GM18907 (cell line): ENCODE results near the gene NKAP.
"Not testable (repeated sequence)": the region's sequence is repeated elsewhere in the genome, so short reads cannot be mapped to it uniquely, and the experiment has no call there.

Experiments used
- ATAC-seq: cut with Tn5 transposase; IDR thresholded peaks from one replicate; pipeline ENCODE4 v1.9.1; 2021; ENCODE audit warnings: mild to moderate bottlenecking, moderate library complexity; ENCODE audit not compliant: unreplicated experiment

NKAP gene

DNA sequence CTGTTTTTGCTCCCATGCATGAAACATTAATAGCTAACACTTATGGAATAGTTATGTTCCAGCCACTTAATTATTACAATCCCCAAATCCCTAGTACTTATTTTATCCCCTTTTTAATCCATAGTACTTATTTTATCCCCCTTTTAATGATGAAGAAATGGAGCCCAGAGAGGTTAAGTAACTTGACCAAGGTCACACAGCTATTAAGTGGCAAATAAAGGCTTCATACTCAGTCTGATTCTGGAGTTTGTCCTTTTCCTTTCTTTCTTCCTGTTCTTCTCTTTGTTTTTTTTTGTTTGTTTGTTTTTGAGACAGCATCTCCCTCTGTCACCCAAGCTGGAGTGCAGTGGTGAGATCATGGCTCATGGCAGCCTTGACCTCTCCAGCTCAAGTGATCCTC lies 2.2 kb downstream of the NKAP start:
- ATAC-seq: no peak

DNA sequence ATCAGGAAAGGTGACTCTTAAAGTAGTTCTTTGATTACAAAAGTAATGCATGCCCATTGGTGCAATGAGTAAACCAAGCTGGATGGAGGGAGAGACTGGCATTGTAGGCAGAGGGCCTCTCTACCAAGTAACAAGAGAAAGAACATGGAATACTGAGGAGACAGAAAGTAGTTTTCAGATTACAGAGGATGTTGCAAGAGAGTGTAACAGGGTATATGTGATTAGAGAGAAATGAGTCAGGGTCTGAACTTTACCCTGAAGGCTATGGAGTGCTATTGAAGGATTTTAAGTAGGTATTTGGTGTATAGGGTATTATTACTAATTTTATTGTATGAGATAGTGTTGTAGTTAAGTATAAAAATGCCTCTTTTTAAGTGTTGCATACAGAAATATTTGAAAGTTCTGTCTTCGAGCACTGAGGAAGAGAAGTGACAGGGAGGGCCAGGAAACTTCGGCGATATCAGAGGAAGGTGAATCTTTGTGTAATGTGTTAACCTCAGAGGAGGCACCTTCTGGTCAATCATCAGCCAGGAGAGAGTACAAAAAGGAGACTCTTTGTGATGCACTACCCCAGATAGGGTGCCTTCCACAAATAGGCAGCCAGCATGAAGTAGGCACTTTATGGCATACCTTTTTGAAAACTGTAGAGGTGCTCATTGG lies 8.2 kb downstream of the NKAP start:
- ATAC-seq: no peak

DNA sequence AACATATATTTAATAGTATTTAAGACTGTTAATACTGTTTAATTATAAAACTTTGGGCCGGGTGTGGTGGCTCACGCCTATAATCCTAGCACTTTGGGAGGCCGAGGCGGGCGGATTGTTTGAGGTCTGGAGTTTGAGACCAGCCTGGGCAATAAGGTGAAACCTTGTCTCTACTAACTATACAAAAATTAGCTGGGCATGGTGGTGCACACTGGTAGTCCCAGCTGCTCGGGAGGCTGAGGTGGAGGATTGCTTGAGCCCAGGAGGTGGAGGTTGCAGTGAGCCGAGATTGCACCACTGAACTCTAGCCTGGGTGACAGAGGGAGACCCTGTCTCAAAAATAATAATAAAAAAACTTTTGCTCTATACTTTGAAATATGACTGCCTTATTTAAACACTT lies 21.2 kb downstream of the NKAP start:
- ATAC-seq: not testable (repeated sequence)

DNA sequence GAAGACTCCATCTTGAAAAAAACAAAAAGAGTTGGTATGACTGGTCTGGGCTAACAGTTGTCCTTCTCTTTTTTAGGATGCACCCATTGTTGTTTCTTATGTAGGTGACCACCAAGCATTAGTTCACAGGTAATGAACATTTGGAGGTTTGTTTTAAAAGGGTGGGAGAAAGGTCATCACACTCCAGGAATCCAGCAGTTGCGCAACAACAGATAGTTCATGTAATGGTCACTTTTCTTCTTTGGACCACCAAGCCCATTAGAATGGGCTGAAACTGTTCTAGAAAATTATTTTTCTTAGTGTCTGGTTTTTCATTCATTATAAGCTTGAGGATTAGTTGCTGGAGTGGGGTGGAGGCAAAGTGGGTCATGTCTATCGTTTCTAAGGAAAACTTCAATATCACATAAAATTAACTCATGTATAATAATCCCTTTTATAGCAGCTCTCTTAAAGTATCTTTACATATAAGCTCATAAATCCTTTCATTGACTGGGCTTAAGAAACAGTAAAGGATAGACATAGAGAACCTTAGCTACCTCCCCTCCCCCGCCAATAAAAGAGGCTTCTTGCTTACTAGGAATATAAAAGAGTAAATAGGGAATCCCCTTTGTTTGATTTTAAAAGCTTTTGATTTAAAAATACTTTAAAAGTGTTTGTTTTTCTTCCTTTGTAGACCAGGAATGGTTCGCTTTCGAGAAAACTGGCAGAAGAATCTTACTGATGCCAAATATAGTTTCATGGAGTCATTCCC lies 23.5 kb downstream of the NKAP start:
- no peak for ATAC-seq

DNA sequence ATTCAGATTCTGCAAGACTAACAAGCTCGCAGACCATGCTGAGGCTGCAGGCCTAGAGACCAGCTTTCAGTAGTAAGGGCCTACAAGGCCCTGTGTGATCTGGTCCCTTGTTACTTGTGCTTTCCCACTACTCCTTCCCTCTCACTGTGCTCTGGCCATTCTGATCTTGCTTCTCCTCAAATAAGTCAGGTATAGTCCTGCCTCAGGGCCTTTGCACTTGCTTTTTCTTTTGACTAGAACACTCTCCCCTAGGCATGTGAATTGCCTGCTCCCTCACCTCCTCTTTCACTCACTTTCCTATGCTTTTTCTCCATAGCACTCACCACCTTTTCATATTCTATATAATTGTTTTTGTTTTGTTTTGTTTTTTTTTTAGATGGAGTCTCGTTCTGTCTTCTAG lies 25.7 kb downstream of the NKAP start:
- no peak for ATAC-seq

DNA sequence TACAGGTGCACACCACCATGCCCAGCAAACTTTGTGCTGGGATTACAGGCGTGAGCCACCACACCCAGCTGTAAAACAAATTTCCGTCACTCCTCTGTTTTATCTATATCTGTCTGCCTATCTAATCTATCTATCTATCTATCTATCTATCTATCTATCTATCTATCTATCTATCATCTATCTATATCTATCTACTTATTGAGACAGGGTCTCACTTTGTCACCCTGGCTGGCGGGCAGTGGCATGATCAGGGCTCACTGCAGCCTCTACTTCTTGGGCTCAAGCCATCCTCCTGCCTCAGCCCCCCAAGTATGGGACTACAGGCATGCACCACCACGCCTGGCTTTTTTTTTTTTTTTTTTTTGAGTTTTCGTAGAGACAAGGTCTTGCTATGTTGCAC lies 27.2 kb downstream of the NKAP start:
- ATAC-seq: no peak

DNA sequence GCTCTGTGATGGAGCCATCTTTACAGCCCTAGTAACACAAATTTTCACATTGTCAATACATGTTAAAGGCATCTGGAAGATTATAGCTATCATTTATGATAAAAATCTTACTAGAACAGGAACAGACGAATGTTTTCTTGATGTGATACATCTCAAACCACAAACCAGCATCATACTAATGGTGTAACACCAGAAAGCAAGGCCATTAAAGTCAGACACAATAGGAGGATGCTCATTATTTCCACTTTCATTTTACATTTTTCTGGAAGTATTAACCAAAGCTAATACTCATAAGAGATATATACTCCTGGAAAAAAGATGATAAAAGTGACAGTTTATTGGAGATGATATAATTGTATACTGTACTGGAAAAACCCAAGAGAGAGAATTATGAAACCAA lies 42.6 kb downstream of the NKAP start:
- ATAC-seq: no peak

DNA sequence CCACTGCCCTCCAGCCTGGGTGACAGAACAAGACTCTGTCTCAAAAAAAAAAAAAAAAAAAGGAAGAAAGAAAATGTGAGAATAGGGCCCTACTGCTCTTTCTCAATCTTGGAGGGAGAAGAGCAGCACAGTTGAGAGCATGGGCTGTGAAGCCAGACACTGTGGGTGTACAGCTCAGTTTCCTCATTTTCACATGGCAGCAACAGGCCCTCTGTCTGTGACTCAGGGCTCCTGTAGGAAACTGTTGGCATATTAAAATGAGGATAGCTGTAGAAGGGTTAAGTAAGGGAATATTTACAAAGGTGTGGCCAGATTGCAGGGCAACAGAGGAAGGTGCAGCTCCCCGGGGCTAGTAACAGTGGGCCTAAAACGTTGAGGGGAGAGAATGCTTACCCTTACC lies 44.4 kb downstream of the NKAP start:
- ATAC-seq: no peak

DNA sequence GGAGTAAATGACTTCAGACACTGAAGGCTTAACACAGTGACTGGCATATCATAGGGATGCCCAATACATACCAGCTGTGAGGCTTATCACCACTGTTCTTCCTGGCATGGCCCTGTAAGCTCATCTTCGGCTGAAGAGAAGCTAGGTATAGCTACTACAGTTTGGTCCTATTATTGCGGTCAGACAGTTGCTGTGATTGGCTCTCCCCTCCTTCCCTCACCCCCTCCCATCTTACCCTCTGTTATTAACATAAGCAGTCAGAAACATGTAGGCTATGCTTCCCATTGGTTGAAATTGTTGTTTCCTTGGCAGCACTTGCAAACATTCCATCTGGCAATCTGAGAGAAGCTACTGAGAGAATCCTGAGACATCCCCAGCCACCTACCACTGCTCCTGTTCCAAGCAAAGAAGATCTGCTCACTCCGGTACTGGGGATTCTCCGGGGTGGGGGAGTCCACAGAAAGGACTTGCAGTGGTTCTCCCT lies 47.7 kb downstream of the NKAP start, which contains the start of gene AKAP14:
Gene AKAP14, plus strand, starts transcription at position 51 of the 484 bp plus-strand sequence. CDS start 7,331 bp downstream, outside the sequence.
- ATAC-seq: no peak

DNA sequence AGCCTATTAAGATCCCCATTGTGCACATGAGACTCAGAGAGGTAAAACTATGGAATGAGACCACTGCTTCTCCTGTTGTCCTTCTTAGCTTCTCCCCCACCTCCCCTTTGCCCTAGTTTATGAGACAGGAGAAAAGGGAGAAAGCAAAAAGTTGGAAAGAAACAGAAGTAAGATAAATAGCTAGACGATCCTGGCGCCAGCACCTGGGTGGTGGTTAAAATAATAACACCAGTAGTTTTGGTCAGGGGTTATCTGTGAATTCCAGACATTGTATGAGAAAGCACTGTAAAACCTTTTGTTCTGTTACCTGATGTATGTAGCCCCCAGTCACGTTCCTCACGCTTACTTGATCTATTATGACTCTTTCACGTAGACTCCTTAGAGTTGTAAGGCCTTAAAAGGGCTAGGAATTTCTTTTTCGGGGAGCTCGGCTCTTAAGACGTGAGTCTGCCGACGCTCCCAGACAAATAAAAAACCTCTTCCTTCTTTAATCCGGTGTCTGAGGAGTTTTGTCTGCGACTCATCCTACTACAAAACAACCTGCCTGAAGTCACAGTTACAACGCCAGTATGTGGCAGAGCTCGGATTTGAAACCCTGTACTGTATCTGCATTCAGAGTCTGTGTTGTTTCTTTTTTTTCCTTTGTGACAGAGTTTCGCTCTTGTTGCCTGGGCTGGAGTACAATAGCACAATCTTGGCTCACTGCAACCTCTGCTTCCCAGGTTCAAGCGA lies 51.4 kb downstream of the NKAP start:
- not testable (repeated sequence) for ATAC-seq

DNA sequence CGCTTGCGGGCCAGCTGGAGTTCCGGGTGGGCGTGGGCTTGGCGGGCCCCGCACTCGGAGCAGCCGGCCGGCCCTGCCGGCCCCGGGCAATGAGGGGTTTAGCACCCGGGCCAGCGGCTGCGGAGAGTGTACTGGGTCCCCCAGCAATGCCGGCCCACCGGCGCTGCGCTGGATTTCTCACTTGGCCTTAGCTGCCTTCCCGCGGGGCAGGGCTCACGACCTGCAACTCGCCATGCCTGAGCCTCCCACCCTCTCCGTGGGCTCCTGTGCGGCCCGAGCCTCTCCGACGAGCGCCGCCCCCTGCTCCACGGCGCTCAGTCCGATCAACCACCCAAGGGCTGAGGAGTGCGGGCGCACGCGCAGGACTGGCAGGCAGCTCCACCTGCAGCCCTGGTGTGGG lies 52.9 kb downstream of the NKAP start:
- ATAC-seq: not testable (repeated sequence)

DNA sequence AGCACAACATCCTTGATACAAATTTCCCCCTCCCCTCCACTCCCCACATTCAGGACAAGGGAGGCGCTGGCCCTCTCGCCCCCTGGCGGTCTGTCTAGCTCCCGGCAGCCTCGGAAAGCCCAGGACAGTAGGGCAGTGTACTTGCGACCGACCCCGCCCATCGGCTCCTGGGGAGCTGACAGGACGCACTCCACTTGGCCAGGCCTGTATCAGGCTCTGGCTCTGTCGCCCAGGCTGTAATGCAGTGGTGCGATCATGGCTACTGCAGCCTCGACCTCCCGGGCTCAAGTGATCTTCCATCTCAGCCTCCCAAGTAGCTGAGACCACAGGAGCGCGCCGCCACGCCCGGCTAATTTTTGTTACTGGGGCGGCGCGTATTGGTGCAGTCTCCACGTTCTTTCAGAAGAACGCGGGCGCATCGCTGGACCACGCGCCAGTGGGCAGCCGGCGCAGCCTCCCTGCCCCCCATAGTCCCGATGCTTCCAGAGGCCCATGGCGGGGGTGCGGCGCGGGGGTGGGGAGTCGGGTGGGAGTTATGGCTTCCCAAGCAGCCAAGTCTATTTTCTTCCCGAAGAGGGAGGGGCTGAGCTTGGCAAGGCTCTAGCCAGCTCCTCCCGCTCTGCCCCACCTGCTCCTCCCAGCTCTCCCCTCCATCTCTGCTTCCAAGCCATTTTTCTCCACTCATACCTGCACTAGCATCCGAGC lies 55.7 kb downstream of the NKAP start:
- ATAC-seq: peak; percentile 85

DNA sequence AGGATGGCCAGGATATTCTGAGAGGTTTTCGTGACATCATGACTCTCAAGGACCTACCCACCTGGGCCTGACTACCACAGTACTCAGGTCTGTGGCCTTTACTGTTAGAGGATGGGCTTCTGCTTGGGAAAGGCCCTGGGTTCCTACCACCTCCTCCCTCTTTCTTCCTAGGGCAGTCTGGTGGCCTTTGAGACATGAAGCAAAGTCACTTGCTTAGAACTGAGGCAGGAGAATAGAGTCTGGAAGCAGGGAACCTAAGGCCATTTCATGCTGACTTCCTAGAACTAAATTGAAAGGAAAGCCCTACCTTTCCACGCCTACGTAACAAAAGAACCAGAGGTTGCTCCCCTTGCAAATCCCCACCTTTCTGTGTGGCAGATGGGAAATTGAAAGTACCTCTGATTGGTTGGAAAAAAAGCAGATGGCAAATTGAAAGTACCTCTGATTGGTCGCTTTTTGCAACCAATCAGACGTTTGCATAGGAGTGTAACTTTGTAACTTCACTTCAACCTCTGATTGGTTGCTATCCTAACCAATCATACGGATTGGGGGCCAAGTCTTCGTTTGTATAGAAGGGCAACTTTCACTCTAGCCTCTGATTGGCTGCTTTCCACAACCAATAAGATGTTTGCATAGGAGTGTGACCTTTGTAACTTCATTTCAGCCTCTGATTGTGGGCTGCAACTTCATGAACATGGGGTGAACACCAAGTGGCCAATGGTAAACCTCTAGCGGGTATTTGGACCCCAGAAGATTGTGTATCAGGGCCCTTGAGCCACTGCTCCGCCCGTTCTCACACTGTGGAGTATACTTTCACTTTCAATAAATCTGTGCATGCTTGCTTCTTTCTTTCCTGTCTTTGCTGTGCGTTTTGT lies 57.8 kb downstream of the NKAP start:
- ATAC-seq: no peak

DNA sequence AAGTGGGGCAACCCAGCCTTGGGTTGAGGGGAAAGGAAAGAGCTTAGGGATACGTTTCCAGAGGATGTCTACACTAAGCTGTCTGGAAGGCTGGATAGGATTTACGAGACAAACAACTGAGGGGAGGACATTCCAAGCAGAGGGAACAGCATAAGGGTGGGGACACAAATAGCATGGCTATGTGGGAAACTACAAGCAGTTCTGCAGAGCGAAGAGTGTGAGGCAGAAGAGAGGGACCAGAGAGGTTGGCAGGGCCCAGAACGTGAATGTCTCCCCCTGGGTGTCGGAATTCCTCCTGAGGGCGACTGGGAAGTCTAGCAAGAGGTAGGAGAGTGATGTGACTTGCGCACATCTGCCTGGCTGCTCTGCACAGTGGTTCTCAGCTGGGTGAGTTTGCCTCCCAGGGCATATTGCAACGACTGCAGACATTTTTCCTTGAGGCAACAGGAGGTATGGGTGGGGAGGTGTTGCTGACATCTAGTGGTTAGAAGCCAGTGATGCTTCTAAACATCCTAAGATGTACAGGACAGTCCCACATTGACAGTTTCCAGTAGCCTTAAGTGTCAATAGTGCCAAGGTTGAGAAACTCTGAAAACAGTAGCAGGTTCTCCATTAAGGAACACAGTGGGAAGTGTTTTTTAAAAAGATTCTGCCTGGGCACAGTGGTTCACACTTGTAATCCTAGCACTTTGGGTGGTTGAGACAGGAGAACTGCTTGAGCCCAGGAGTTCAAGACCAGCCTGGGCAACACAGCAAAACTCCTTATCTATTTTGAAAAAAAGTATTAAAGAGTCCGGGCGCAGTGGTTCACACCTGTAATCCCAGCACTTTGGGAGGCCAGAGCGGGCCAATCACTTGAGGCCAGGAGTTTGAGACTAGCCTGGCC lies 62.8 kb downstream of the NKAP start:
- ATAC-seq: peak; percentile 94

DNA sequence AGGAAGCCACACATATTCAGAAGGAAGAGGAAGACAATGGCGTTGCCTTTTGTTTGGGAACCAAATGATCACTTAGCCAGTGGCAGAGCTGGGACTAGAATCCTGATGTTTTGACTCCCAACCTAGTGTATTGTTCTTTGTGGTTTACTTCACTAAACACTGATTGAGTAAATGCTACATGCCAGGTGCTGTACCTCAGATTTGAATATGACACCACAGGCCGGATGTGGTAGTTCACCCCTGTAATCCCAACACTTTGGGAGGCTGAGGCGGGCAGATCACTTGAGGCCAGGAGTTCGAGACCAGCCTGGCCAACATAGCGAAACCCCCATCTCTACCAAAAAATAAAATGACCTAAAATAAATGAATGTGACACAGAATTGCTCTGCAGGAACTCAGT lies 63.5 kb downstream of the NKAP start:
- peak; percentile 23 for ATAC-seq

DNA sequence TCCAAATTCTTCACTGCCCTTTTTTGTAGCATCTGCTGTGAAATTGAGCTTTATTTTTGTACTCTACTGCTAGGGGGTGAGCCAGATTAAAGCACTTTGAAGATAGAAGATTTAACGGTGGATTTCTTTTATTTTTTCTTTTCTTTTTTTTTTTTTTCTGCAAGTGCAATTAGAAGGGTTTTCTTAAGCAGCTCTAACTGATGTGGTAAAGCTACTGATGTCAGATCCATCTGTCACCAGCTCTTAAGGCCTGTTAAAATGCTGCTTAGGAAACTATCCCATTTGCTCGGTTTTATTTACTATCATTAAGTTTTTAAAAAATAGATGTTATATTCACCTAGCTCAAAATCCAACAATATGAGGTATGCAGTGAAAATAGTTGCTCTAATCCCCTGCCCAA lies 64.8 kb downstream of the NKAP start:
- ATAC-seq: no peak

DNA sequence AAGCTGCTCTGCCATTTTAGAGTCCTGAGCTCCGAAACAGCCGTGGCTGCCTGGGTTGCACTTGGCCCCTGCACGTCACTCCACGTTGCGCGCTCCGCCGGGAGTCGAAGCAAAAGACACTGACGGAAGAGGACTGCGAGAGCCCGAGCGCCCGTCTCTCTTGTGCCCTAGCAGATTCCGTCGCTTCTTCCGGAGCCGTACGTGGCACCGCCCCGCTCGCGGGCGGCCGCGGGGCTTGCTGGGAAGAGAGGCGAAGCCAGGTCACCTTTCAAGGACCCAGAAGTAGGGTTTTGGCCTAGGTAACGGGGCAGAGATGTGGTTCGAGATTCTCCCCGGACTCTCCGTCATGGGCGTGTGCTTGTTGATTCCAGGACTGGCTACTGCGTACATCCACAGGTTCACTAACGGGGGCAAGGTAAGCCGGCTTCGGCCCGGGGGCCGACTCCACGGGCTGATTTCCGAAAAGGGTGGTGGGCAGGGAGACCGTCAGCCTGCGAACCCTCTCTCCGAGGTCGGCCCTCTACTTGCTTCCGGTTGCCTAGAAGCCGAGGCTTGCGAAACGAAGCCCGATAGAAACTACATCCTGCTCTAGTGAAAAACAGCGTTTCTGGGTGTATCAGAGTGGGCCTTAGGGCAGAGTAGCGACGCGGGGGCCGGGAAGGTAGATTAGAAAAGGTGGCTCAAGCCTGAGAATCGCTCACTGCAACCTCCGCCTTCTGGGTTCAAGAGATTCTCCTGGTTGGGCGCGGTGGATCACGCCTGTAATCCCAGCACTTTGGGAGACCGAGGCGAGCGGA lies 71.8 kb downstream of the NKAP start, which contains the start of the genes NDUFA1 and RNF113A:
Gene NDUFA1, plus strand, starts transcription at position 234 of the 797 bp plus-strand sequence. Its CDS starts 80 bp downstream, at position 314.
Gene RNF113A, minus strand, starts transcription at position 135 of the 797 bp plus-strand sequence. Its CDS starts 120 bp downstream, at position 15.
- ATAC-seq: peak; percentile 93

DNA sequence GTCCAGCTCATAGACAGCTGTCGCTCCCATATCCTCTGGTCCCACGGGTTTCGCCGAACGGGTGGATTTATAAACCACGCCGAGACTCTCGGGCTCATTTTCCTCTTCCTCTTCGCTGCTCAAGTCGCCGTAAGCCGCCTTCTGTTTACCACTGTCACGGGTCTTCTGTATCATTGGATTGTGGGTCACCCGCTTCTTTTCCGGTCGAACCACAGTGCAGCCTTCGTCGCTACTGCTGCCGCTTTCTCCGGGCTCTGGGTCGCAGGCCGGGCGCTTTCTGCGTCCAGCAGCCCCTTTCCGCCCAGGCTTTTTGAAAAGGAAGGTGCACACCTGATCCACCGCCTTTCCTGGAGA lies 72.3 kb downstream of the NKAP start:
- ATAC-seq: peak; percentile 40
